Muscle layer of colon (tissue), 2 donors: ENCODE measurements around the gene GRK4.
"Not testable (repeated sequence)": the region's sequence is repeated elsewhere in the genome, so short reads cannot be mapped to it uniquely, and the experiment has no call there.

Experiments used
- H3K27ac ChIP-seq: one replicate; pipeline ENCODE4 v1.7.0; 2013; ENCODE audit warnings: low read depth, mild to moderate bottlenecking, low read length, moderate library complexity
- H3K27me3 ChIP-seq, 2 donors: one replicate each; pipeline ENCODE4 v1.7.0; 2013; ENCODE audit warnings: low read length in 2 of 2, mild to moderate bottlenecking in 2 of 2; ENCODE audit not compliant: insufficient read depth in 2 of 2, control insufficient read depth in 1 of 2
- H3K36me3 ChIP-seq: one replicate; pipeline ENCODE4 v1.7.0; 2013; ENCODE audit warnings: mild to moderate bottlenecking, low read length; ENCODE audit not compliant: insufficient read depth
- H3K4me1 ChIP-seq: one replicate; pipeline ENCODE4 v1.7.0; 2013; ENCODE audit warnings: mild to moderate bottlenecking, low read length; ENCODE audit not compliant: insufficient read depth
- H3K4me3 ChIP-seq, 2 donors: one replicate each; pipeline ENCODE4 v1.7.0; 2013; ENCODE audit warnings: low read length in 2 of 2, low read depth in 1 of 2, mild to moderate bottlenecking in 1 of 2, moderate library complexity in 1 of 2
- H3K9ac ChIP-seq: one replicate; pipeline ENCODE4 v1.7.0; 2013; ENCODE audit warnings: low read length
- H3K9me3 ChIP-seq: one replicate; pipeline ENCODE4 v1.7.0; 2013; ENCODE audit warnings: mild to moderate bottlenecking, low read length
- donor health status: abdominal sarcoma.
- donor health status: Adenocarcinoma of cecum.

Gene GRK4

GRCh38 chr4:2981256-2981819, 18.0 kb downstream of the GRK4 start:
- Histone ChIP-seq H3K27me3 (no peaks in the 10 kb centered on the region), H3K4me3 (no peak overlapping the region), H3K4me1 (no peaks in the 10 kb centered on the region), H3K27ac (no peak overlapping the region), H3K9me3 (no peaks in the 10 kb centered on the region), H3K9ac (no peak overlapping the region), H3K36me3 (no peaks in the 10 kb centered on the region)

- Histone ChIP-seq H3K27ac (no peak overlapping the region), H3K36me3 (no peaks in the 10 kb centered on the region), H3K4me3 (no peak overlapping the region), H3K27me3 (no peaks in the 10 kb centered on the region), H3K4me1 (no peaks in the 10 kb centered on the region), H3K9me3 (no peaks in the 10 kb centered on the region), H3K9ac (no peak overlapping the region)
Observed at GRCh38 chr4:2982012-2982411, 18.6 kb downstream of the GRK4 start.

GRCh38 chr4:2983715-2984114, 20.3 kb downstream of the GRK4 start:
- not testable (repeated sequence) for H3K9ac ChIP-seq, H3K27ac ChIP-seq, H3K36me3 ChIP-seq, H3K4me3 ChIP-seq, H3K4me1 ChIP-seq, H3K9me3 ChIP-seq, H3K27me3 ChIP-seq

GRCh38 chr4:2991243-2991642, 27.9 kb downstream of the GRK4 start:
- H3K4me1 ChIP-seq = no peaks in the 10 kb centered on the region
- H3K27me3 ChIP-seq = no peaks in the 10 kb centered on the region
- no peaks in the 10 kb centered on the region for H3K36me3 ChIP-seq
- H3K4me3 ChIP-seq = no peak overlapping the region
- no peak overlapping the region for H3K27ac ChIP-seq
- no peaks in the 10 kb centered on the region for H3K9me3 ChIP-seq
- H3K9ac ChIP-seq = no peak overlapping the region

GRCh38 chr4:2994917-2995316, 31.5 kb downstream of the GRK4 start:
- H3K9ac ChIP-seq = no peak overlapping the region
- no peaks in the 10 kb centered on the region for H3K9me3 ChIP-seq

GRCh38 chr4:2995546-2996265, 32.3 kb downstream of the GRK4 start:
- Histone ChIP-seq H3K9ac (no peak overlapping the region), H3K27ac (no peak overlapping the region), H3K9me3 (no peaks in the 10 kb centered on the region), H3K27me3 (no peaks in the 10 kb centered on the region), H3K4me1 (no peaks in the 10 kb centered on the region), H3K36me3 (no peaks in the 10 kb centered on the region), H3K4me3 (no peak overlapping the region)

More at GRCh38 chr4:2994917-2995316, 31.5 kb downstream of the GRK4 start:
- Histone ChIP-seq H3K4me3 (no peak overlapping the region), H3K27me3 (no peaks in the 10 kb centered on the region), H3K27ac (no peak overlapping the region), H3K4me1 (no peaks in the 10 kb centered on the region), H3K36me3 (no peaks in the 10 kb centered on the region)

GRCh38 chr4:2996415-2996814, 33.0 kb downstream of the GRK4 start:
- H3K27ac ChIP-seq = no peak overlapping the region
- no peak overlapping the region for H3K9ac ChIP-seq
- no peaks in the 10 kb centered on the region for H3K27me3 ChIP-seq
- H3K9me3 ChIP-seq = no peaks in the 10 kb centered on the region
- H3K4me1 ChIP-seq = no peaks in the 10 kb centered on the region
- no peak overlapping the region for H3K4me3 ChIP-seq
- H3K36me3 ChIP-seq = no peaks in the 10 kb centered on the region

GRCh38 chr4:3007724-3008123, 44.4 kb downstream of the GRK4 start:
- Histone ChIP-seq H3K4me3 (no peak overlapping the region), H3K27ac (no peak overlapping the region), H3K9ac (no peak overlapping the region), H3K9me3 (no peaks in the 10 kb centered on the region), H3K36me3 (no peaks in the 10 kb centered on the region), H3K4me1 (no peaks in the 10 kb centered on the region), H3K27me3 (no peaks in the 10 kb centered on the region)

GRCh38 chr4:3009422-3009821, 46.1 kb downstream of the GRK4 start:
- Histone ChIP-seq H3K4me1 (no peaks in the 10 kb centered on the region), H3K9me3 (no peaks in the 10 kb centered on the region), H3K27ac (no peak overlapping the region), H3K27me3 (no peaks in the 10 kb centered on the region), H3K9ac (no peak overlapping the region), H3K36me3 (no peaks in the 10 kb centered on the region), H3K4me3 (no peak overlapping the region)

- Histone ChIP-seq H3K4me1 (no peaks in the 10 kb centered on the region), H3K36me3 (no peaks in the 10 kb centered on the region), H3K9ac (no peak overlapping the region), H3K9me3 (no peaks in the 10 kb centered on the region), H3K27me3 (no peaks in the 10 kb centered on the region), H3K4me3 (no peak overlapping the region), H3K27ac (no peak overlapping the region)
Observed at GRCh38 chr4:3010577-3010976, 47.2 kb downstream of the GRK4 start.

GRCh38 chr4:3010998-3011397, 47.6 kb downstream of the GRK4 start:
- no peaks in the 10 kb centered on the region for H3K9me3 ChIP-seq
- H3K27me3 ChIP-seq = no peaks in the 10 kb centered on the region
- no peaks in the 10 kb centered on the region for H3K36me3 ChIP-seq
- no peak overlapping the region for H3K27ac ChIP-seq
- no peak overlapping the region for H3K4me3 ChIP-seq
- no peaks in the 10 kb centered on the region for H3K4me1 ChIP-seq
- H3K9ac ChIP-seq = no peak overlapping the region
